Adipocyte (in vitro differentiated cells): ENCODE results near the gene NAPA.

Source experiments
- DNase-seq: peaks from one replicate; pipeline ENCODE4 v3.0.0-alpha.2; 2015; ENCODE audit warnings: low read depth
- H3K27me3 ChIP-seq: replicated peaks from 2 replicates; pipeline ENCODE4 v1.7.0; 2013; ENCODE audit warnings: mild to moderate bottlenecking, low read length, moderate library complexity; ENCODE audit not compliant: control insufficient read depth, insufficient read depth
- H3K36me3 ChIP-seq: 2 replicates; pipeline ENCODE4 v1.7.0; 2013; ENCODE audit warnings: low read length, mild to moderate bottlenecking, moderate library complexity; ENCODE audit not compliant: control insufficient read depth, insufficient read depth, severe bottlenecking
- H3K4me1 ChIP-seq: 2 replicates; pipeline ENCODE4 v1.7.0; 2013; ENCODE audit warnings: mild to moderate bottlenecking, low read length, moderate library complexity; ENCODE audit not compliant: control insufficient read depth, insufficient read depth
- H3K4me3 ChIP-seq: 2 replicates; pipeline ENCODE4 v1.7.0; 2013; ENCODE audit warnings: mild to moderate bottlenecking, low read length, moderate library complexity
- H3K9ac ChIP-seq: 2 replicates; pipeline ENCODE4 v1.7.0; 2013; ENCODE audit warnings: mild to moderate bottlenecking, low read length, moderate library complexity
- H3K9me3 ChIP-seq: 2 replicates; pipeline ENCODE4 v1.7.0; 2013; ENCODE audit warnings: mild to moderate bottlenecking, low read length, moderate library complexity; ENCODE audit not compliant: control insufficient read depth

The NAPA gene

GRCh38 chr19:47445527-47445926 lies 69.3 kb downstream of the NAPA start:
- H3K36me3 ChIP-seq = no peaks in the 10 kb centered on the region
- H3K27me3 ChIP-seq = peaks cover 80% of the 10 kb centered on the region
- peaks cover 4% of the 10 kb centered on the region for H3K4me1 ChIP-seq
- no peak for DNase-seq
- no peak overlapping the region for H3K9ac ChIP-seq
- no peaks in the 10 kb centered on the region for H3K9me3 ChIP-seq
- H3K4me3 ChIP-seq = no peak overlapping the region

- H3K4me3 ChIP-seq = no peak overlapping the region
- H3K27me3 ChIP-seq = peaks cover 83% of the 10 kb centered on the region
- no peaks in the 10 kb centered on the region for H3K36me3 ChIP-seq
These were observed 70.5 kb downstream of the NAPA start for GRCh38 chr19:47444388-47444821.

DNA sequence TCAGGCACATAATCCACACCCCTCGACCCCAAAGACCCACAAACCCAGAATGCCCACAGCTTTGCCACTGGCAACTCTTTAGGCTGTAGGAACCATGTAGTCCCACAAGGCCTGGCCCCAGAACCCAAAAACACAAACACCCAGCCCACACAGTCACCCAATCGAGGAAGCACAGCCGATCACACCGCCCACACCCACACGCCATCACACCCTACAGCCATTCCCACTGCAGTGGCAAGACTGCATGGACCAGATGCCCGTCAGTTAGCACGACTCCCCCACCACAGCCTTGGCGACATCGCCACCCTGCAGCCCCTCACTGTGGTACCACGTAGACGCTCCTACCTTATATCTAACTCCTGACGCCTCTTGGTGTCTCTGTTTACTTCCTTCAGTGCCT lies 71.5 kb downstream of the NAPA start:
- Histone ChIP-seq H3K36me3 (no peaks in the 10 kb centered on the region), H3K9me3 (no peaks in the 10 kb centered on the region), H3K4me1 (peaks cover 4% of the 10 kb centered on the region), H3K4me3 (no peak overlapping the region), H3K27me3 (peaks cover 76% of the 10 kb centered on the region), H3K9ac (no peak overlapping the region)
- DNase-seq = no peak

More at GRCh38 chr19:47444388-47444821, 70.5 kb downstream of the NAPA start:
- Histone ChIP-seq H3K4me1 (peaks cover 4% of the 10 kb centered on the region), H3K9ac (no peak overlapping the region), H3K9me3 (no peaks in the 10 kb centered on the region)
- DNase-seq = no peak

DNA sequence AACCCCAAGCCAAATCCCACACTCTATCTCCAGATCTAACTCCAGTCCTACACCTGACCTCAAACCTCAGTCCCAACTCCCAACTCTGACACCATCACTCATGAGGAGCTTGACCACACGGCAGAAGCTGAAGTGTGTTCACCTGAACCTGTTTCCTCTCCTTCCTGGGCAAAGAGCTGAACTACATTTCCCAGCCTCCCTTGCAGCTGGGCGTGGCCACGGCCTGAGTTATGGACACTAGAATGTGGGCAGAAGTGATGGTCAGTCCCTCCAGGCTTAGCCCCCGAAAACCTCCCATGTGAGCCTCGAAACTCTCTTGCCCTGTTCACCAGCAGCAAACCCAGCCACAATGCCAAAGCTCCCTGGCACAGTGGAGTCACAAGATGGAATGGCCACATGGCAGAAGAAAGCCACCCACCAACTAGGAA lies 76.1 kb downstream of the NAPA start:
- Histone ChIP-seq H3K4me1 (no peaks in the 10 kb centered on the region), H3K4me3 (no peak overlapping the region), H3K9ac (no peak overlapping the region), H3K36me3 (no peaks in the 10 kb centered on the region), H3K27me3 (peaks cover 56% of the 10 kb centered on the region), H3K9me3 (no peaks in the 10 kb centered on the region)
- DNase-seq = no peak
